ENCODE data around the gene ABCE1. TPM values are rescaled to one million over a fixed set of nuclear protein-coding genes. Genes with fewer than 3 reads are reported as not detected.

ABCE1 gene
- polyA plus RNA-seq, 1 donor (not counting 4 experiments of a cell fraction or from before 2014, with no cell fraction given): 110 TPM

- Histone ChIP-seq H2AFZ (ENCODE audit: control insufficient read depth, low read length) (no peak overlapping the region), H3K4me1 (ENCODE audit: control insufficient read depth, extremely low read depth, insufficient read depth, low read length) (no peaks in the 10 kb centered on the region), H3K9me1 (ENCODE audit: control insufficient read depth, extremely low read depth, insufficient read depth, low read length) (peaks cover 2% of the 10 kb centered on the region), H3K9ac (ENCODE audit: control insufficient read depth, extremely low read depth, insufficient read depth, low read length) (no peak overlapping the region), H4K20me1 (ENCODE audit: control insufficient read depth, extremely low read depth, insufficient read depth, low read length) (peaks cover 2% of the 10 kb centered on the region), H3K9me3 (ENCODE audit: control insufficient read depth, low read depth, low read length) (no peaks in the 10 kb centered on the region), H3K27ac (ENCODE audit: control insufficient read depth, insufficient read depth, low read length) (no peak overlapping the region), H3K4me3 (ENCODE audit: control insufficient read depth in 2 of 3, extremely low read depth in 1 of 3, insufficient read depth in 2 of 3, low read depth in 1 of 3, low read length in 3 of 3) (no peak overlapping the region), H3K36me3 (ENCODE audit: control insufficient read depth in 2 of 2, extremely low read depth in 1 of 2, insufficient read depth in 2 of 2, low read length in 2 of 2) (peaks cover 12 to 23% of the 10 kb centered on the region in 2 experiments), H3K79me2 (ENCODE audit: control insufficient read depth, insufficient read depth, low read length) (peaks cover 66% of the 10 kb centered on the region), H3K27me3 (ENCODE audit: control insufficient read depth, extremely low read depth, insufficient read depth, low read length) (no peaks in the 10 kb centered on the region), H3K4me2 (ENCODE audit: control insufficient read depth, extremely low read depth, insufficient read depth, low read depth, low read length) (no peak overlapping the region)
- FAIRE-seq (no peak), DNase-seq (ENCODE audit: low read depth, low spot score) (no peak)
- dilution Hi-C loops (cut with MboI; ENCODE audit: extremely low pct_ligation_motif_present, low sequenced_read_pairs): no loop called here
- no peak for TF ChIP-seq CTCF (optimal IDR thresholded peaks at IDR 0.05 in 1 of 3, IDR thresholded peaks at IDR 0.05 in 1 of 3, conservative IDR thresholded peaks at IDR 0.05 in 1 of 3; ENCODE audit: extremely low read depth in 1 of 3, insufficient read depth in 2 of 3, low read length in 3 of 3)
- TF ChIP-seq EZH2 (IDR thresholded peaks at IDR 0.05; ENCODE audit: low read length): no peak
These were observed 72.1 kb downstream of the ABCE1 start for GRCh38 chr4:145170223-145170622.

- no peak overlapping the region for H3K4me3 ChIP-seq (ENCODE audit: control insufficient read depth in 2 of 3, extremely low read depth in 1 of 3, insufficient read depth in 2 of 3, low read depth in 1 of 3, low read length in 3 of 3)
- FAIRE-seq: no peak
These were observed 73.8 kb downstream of the ABCE1 start for GRCh38 chr4:145171911-145172310.

More at GRCh38 chr4:145171911-145172310, 73.8 kb downstream of the ABCE1 start:
- peaks cover 5% of the 10 kb centered on the region for H3K4me1 ChIP-seq (ENCODE audit: control insufficient read depth, extremely low read depth, insufficient read depth, low read length)
- H3K9me3 ChIP-seq (ENCODE audit: control insufficient read depth, low read depth, low read length): no peaks in the 10 kb centered on the region
- no peak overlapping the region for H3K9ac ChIP-seq (ENCODE audit: control insufficient read depth, extremely low read depth, insufficient read depth, low read length)
- no peak overlapping the region for H2AFZ ChIP-seq (ENCODE audit: control insufficient read depth, low read length)
- no peak overlapping the region for H3K27ac ChIP-seq (ENCODE audit: control insufficient read depth, insufficient read depth, low read length)
- peaks cover 79% of the 10 kb centered on the region for H3K79me2 ChIP-seq (ENCODE audit: control insufficient read depth, insufficient read depth, low read length)
- DNase-seq (ENCODE audit: low read depth, low spot score): no peak
- no peaks in the 10 kb centered on the region for H3K27me3 ChIP-seq (ENCODE audit: control insufficient read depth, extremely low read depth, insufficient read depth, low read length)
- peaks cover 2% of the 10 kb centered on the region for H3K9me1 ChIP-seq (ENCODE audit: control insufficient read depth, extremely low read depth, insufficient read depth, low read length)
- H3K36me3 ChIP-seq (ENCODE audit: control insufficient read depth in 2 of 2, extremely low read depth in 1 of 2, insufficient read depth in 2 of 2, low read length in 2 of 2): peaks cover 12 to 16% of the 10 kb centered on the region in 2 experiments
- H4K20me1 ChIP-seq (ENCODE audit: control insufficient read depth, extremely low read depth, insufficient read depth, low read length): peaks cover 2% of the 10 kb centered on the region
- dilution Hi-C loops (cut with MboI; ENCODE audit: extremely low pct_ligation_motif_present, low sequenced_read_pairs): no loop called here
- TF ChIP-seq EZH2 (IDR thresholded peaks at IDR 0.05; ENCODE audit: low read length) (no peak), CTCF (optimal IDR thresholded peaks at IDR 0.05 in 1 of 3, IDR thresholded peaks at IDR 0.05 in 1 of 3, conservative IDR thresholded peaks at IDR 0.05 in 1 of 3; ENCODE audit: extremely low read depth in 1 of 3, insufficient read depth in 2 of 3, low read length in 3 of 3) (no peak)
- H3K4me2 ChIP-seq (ENCODE audit: control insufficient read depth, extremely low read depth, insufficient read depth, low read depth, low read length): no peak overlapping the region
